AG04450 (cell line): ENCODE measurements around the gene ATXN1. TPM values are rescaled to one million over a fixed set of nuclear protein-coding genes. Genes with fewer than 3 reads are reported as not detected.

Source experiments
- CTCF ChIA-PET: fragments of 300-600, 350-600 bp; formaldehyde crosslinking; extraction: SDS; loops from one replicate; lab custom pipeline; 2022; ENCODE audit warnings: antibody characterized with exemption, inconsistent platforms; lab: Charles Lee
- POLR2A ChIA-PET: fragments of 350-600 bp; formaldehyde crosslinking; extraction: SDS; loops from one replicate; lab custom pipeline; 2021; ENCODE audit warnings: antibody characterized with exemption, inconsistent platforms; lab: Yijun Ruan, JAX
- DNase-seq: peaks from one replicate; pipeline ENCODE4 v3.0.0-alpha.2; 2011; ENCODE audit warnings: low read depth, low spot score
- H3K27ac ChIP-seq: one replicate; pipeline ENCODE4 v1.5.1; 2012; ENCODE audit warnings: low read depth, low read length, control low read depth
- H3K27me3 ChIP-seq: one replicate; pipeline ENCODE4 v1.6.0; 2012; ENCODE audit warnings: low read length; ENCODE audit not compliant: control insufficient read depth, insufficient read depth
- H3K4me3 ChIP-seq: 2 replicates; pipeline ENCODE4 v1.5.1; 2011; ENCODE audit warnings: mild to moderate bottlenecking, low read depth, low read length, control low read depth
- H3K9me3 ChIP-seq: 2 replicates; pipeline ENCODE4 v1.5.1; 2012; ENCODE audit warnings: low read length; ENCODE audit not compliant: control insufficient read depth, insufficient read depth
- CTCF ChIP-seq: IDR thresholded peaks from 2 replicates; pipeline ENCODE4 v1.5.1; 2011; ENCODE audit warnings: low read depth, low read length, control low read depth, inconsistent platforms
- polyA plus RNA-seq: library from polyadenylated mRNA; depleted of rRNA; stranded (reverse); fragments of >200 nt; gene quantifications from 2 replicates; pipeline ENCODE4 v1.2.3, GENCODE V29; 2011

The ATXN1 gene
- polyA plus RNA-seq, 1 experiment = 12.6 TPM

GRCh38 chr6:16676376-16676775 lies 84.9 kb downstream of the ATXN1 start:
- Histone ChIP-seq H3K27me3 (no peaks in the 10 kb centered on the region), H3K27ac (no peak overlapping the region), H3K4me3 (no peak overlapping the region), H3K9me3 (no peaks in the 10 kb centered on the region)
- CTCF ChIA-PET = no interaction called here
- POLR2A ChIA-PET = no interaction called here
- DNase-seq = no peak
- TF ChIP-seq CTCF = no peak

- Histone ChIP-seq H3K27me3 (no peaks in the 10 kb centered on the region), H3K9me3 (no peaks in the 10 kb centered on the region), H3K4me3 (no peak overlapping the region), H3K27ac (peak overlapping the region; percentile 22)
- no peak for TF ChIP-seq CTCF
- no peak for DNase-seq
- ChIA-PET POLR2A (interaction anchor here (0.7 kb wide), 1 partner anchor 286 kb away, joined by 3 read pairs; no protein-coding TSS in a partner anchor), CTCF (no interaction called here)
These were observed 86.4 kb downstream of the ATXN1 start for GRCh38 chr6:16674801-16675392.

- no peaks in the 10 kb centered on the region for H3K27me3 ChIP-seq
- DNase-seq = no peak
- ChIA-PET CTCF (interaction anchor here (0.6 to 1.2 kb wide), 2 partner anchors 77 to 91 kb away, joined by 4 to 6 read pairs; no protein-coding TSS in a partner anchor), POLR2A (no interaction called here)
- no peaks in the 10 kb centered on the region for H3K9me3 ChIP-seq
- H3K4me3 ChIP-seq = no peak overlapping the region
- no peak overlapping the region for H3K27ac ChIP-seq
- no peak for TF ChIP-seq CTCF
These were observed 88.1 kb downstream of the ATXN1 start for GRCh38 chr6:16673011-16673797.

GRCh38 chr6:16671302-16672289 lies 89.7 kb downstream of the ATXN1 start:
- no peak overlapping the region for H3K27ac ChIP-seq
- DNase-seq = no peak
- H3K9me3 ChIP-seq = no peaks in the 10 kb centered on the region
- no peaks in the 10 kb centered on the region for H3K27me3 ChIP-seq
- no peak overlapping the region for H3K4me3 ChIP-seq
- no peak for TF ChIP-seq CTCF
- ChIA-PET CTCF (interaction anchor here (0.6 kb wide), 2 partner anchors 86 to 1451 kb away, joined by 4 to 7 read pairs; partner anchors contain the start of gene NHLRC1), POLR2A (interaction anchor here (0.6 kb wide), 1 partner anchor 90 kb away, joined by 4 read pairs; no protein-coding TSS in a partner anchor)
